Neural progenitor cell (in vitro differentiated cells): ENCODE results near the gene FITM2. TPM values are rescaled to one million over a fixed set of nuclear protein-coding genes. Genes with fewer than 3 reads are reported as not detected.

ENCODE experiments used
- DNase-seq: peaks from one replicate; pipeline ENCODE4 v3.0.0-alpha.2; 2016; ENCODE audit warnings: low spot score
- H2AFZ ChIP-seq: fragments of 200-600 bp; sonication (generic); replicated peaks from 2 replicates; pipeline ENCODE4 v1.6.1; 2016; ENCODE audit warnings: antibody characterized with exemption
- H3F3A ChIP-seq: fragments of 200-600 bp; sonication (generic); 2 replicates; pipeline ENCODE4 v1.6.1; 2016; ENCODE audit warnings: antibody characterized with exemption, low read depth
- H3K27ac ChIP-seq: fragments of 200-600 bp; sonication (generic); 2 replicates; pipeline ENCODE4 v1.5.1; 2016; ENCODE audit warnings: mild to moderate bottlenecking
- H3K27me3 ChIP-seq: fragments of 200-600 bp; sonication (generic); 2 replicates; pipeline ENCODE4 v1.6.1; 2016; ENCODE audit warnings: mild to moderate bottlenecking, moderate library complexity
- H3K36me3 ChIP-seq: fragments of 200-600 bp; sonication (generic); 2 replicates; pipeline ENCODE4 v1.5.1; 2016
- H3K4me1 ChIP-seq: fragments of 200-600 bp; sonication (generic); 2 replicates; pipeline ENCODE4 v1.6.1; 2016; ENCODE audit warnings: mixed run types
- H3K4me2 ChIP-seq: fragments of 200-600 bp; sonication (generic); 2 replicates; pipeline ENCODE4 v1.6.1; 2016
- H3K4me3 ChIP-seq: fragments of 200-600 bp; sonication (generic); 2 replicates; pipeline ENCODE4 v1.5.1; 2016
- H3K79me2 ChIP-seq: fragments of 200-600 bp; sonication (generic); 2 replicates; pipeline ENCODE4 v1.6.1; 2016; ENCODE audit warnings: low read depth
- H3K9ac ChIP-seq: fragments of 200-600 bp; sonication (generic); 2 replicates; pipeline ENCODE4 v1.6.1; 2016
- H3K9me3 ChIP-seq: fragments of 200-600 bp; sonication (generic); 2 replicates; pipeline ENCODE4 v1.5.1; 2016; ENCODE audit warnings: low read depth
- H4K20me1 ChIP-seq: fragments of 200-600 bp; sonication (generic); 2 replicates; pipeline ENCODE4 v1.6.1; 2016; ENCODE audit warnings: low read depth
- H3K27ac Mint-ChIP-seq: 3 replicates; pipeline ENCODE4 v1.8.0; 2021; ENCODE audit warnings: mixed read lengths
- H3K27me3 Mint-ChIP-seq: 2 replicates; pipeline ENCODE4 v1.8.0; 2022; ENCODE audit warnings: low read depth, mild to moderate bottlenecking, inconsistent platforms, moderate library complexity, mixed read lengths; ENCODE audit not compliant: insufficient read depth
- H3K36me3 Mint-ChIP-seq: 3 replicates; pipeline ENCODE4 v1.8.0; 2021; ENCODE audit warnings: mixed read lengths
- H3K4me1 Mint-ChIP-seq: 3 replicates; pipeline ENCODE4 v1.8.0; 2021; ENCODE audit warnings: mixed read lengths
- H3K4me3 Mint-ChIP-seq: 3 replicates; pipeline ENCODE4 v1.8.0; 2021; ENCODE audit warnings: mild to moderate bottlenecking, moderate library complexity, mixed read lengths
- H3K9me3 Mint-ChIP-seq: 3 replicates; pipeline ENCODE4 v1.8.0; 2020; ENCODE audit warnings: mixed read lengths
- CTCF ChIP-seq: fragments of 200-600 bp; sonication (generic); IDR thresholded peaks from 2 replicates; pipeline ENCODE4 v1.5.1; 2017; ENCODE audit warnings: antibody characterized with exemption, mild to moderate bottlenecking
- EZH2 ChIP-seq: fragments of 200-600 bp; sonication (generic); IDR thresholded peaks from 2 replicates; pipeline ENCODE4 v1.6.1; 2017; ENCODE audit warnings: antibody characterized with exemption, mild to moderate bottlenecking, moderate library complexity
- EZH2phosphoT487 ChIP-seq: fragments of 200-600 bp; sonication (generic); IDR thresholded peaks from 2 replicates; pipeline ENCODE4 v1.6.1; 2017; ENCODE audit warnings: antibody characterized with exemption
- total RNA-seq: library from RNA; depleted of rRNA; stranded (reverse); fragments of >200 nt; gene quantifications from 2 replicates; pipeline ENCODE4 v1.2.3, GENCODE V29; 2015; ENCODE audit warnings: low replicate concordance

FITM2 gene
- total RNA-seq, 1 donor from 2014 or later, result 1.4 TPM

DNA sequence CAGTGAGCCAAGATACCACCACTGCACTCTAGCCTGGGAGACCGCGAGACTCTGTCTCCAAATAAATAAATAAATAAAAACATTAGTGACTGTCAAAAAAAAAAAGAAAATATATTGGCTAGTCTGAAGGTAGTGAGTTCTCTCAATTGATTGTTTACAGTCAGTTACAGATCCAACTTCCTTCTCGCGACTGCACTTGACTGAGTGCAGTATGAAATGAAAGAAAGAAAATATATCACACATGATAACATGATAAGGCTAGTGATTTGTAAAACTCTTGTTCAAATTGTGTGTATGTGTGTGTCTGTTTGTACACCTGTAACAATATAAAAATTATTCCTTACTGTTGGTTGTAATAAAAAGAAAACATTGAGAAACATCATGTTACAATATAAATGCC, 33.7 kb upstream of the FITM2 start:
- Histone ChIP-seq H3F3A (no peaks in the 10 kb centered on the region), H3K79me2 (no peaks in the 10 kb centered on the region), H2AFZ (no peak overlapping the region), H3K36me3 (no peaks in the 10 kb centered on the region), H3K27me3 (no peaks in the 10 kb centered on the region), H3K9me3 (no peaks in the 10 kb centered on the region), H3K4me1 (no peaks in the 10 kb centered on the region), H3K4me2 (no peak overlapping the region), H4K20me1 (no peaks in the 10 kb centered on the region), H3K27ac (no peak overlapping the region), H3K9ac (no peak overlapping the region), H3K4me3 (no peak overlapping the region)
- TF ChIP-seq EZH2, result no peak
- TF ChIP-seq CTCF, result no peak
- TF ChIP-seq EZH2phosphoT487, result no peak
- Mint-ChIP-seq H3K9me3 (no peaks in the 10 kb centered on the region), H3K4me3 (no peak overlapping the region), H3K27ac (no peak overlapping the region), H3K27me3 (peaks cover 8% of the 10 kb centered on the region), H3K36me3 (no peaks in the 10 kb centered on the region), H3K4me1 (peaks cover 8% of the 10 kb centered on the region)
- DNase-seq, result no peak

GRCh38 chr20:44343162-44343675, 32.2 kb upstream of the FITM2 start:
- Histone ChIP-seq H3K27ac (no peak overlapping the region), H3F3A (no peaks in the 10 kb centered on the region), H3K36me3 (no peaks in the 10 kb centered on the region), H3K4me1 (no peaks in the 10 kb centered on the region), H3K4me3 (no peak overlapping the region), H4K20me1 (no peaks in the 10 kb centered on the region), H2AFZ (no peak overlapping the region), H3K4me2 (no peak overlapping the region), H3K9ac (no peak overlapping the region), H3K79me2 (no peaks in the 10 kb centered on the region), H3K9me3 (no peaks in the 10 kb centered on the region), H3K27me3 (no peaks in the 10 kb centered on the region)
- Mint-ChIP-seq H3K36me3 (no peaks in the 10 kb centered on the region), H3K27me3 (peaks cover 8% of the 10 kb centered on the region), H3K27ac (no peak overlapping the region), H3K4me1 (peaks cover 8% of the 10 kb centered on the region), H3K9me3 (no peaks in the 10 kb centered on the region), H3K4me3 (no peak overlapping the region)
- no peak for DNase-seq
- no peak for TF ChIP-seq EZH2
- no peak for TF ChIP-seq CTCF
- TF ChIP-seq EZH2phosphoT487, result no peak

DNA sequence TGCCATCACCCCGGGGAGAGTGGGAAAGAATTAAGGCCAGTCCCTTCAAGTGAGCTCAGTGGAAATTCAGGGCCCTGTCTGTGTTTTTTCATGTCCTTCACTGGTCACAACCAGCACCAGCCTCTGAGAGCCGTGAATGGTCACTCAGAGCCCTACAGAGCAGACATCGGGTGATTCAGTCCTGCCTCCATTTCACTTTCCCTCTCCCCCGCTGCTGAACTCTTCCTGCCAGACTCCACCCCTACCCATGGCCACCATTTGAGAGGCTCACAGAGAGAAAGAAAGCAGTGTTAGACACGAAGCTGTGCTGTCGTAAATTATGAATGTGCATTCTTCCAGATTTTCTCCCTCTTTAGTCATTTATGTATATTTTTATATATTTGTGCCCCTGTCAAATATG, 31.2 kb upstream of the FITM2 start:
- no peaks in the 10 kb centered on the region for H3K4me1 ChIP-seq
- TF ChIP-seq CTCF (no peak), EZH2 (no peak), EZH2phosphoT487 (no peak)

More for the DNA sequence above, 31.2 kb upstream of the FITM2 start:
- H3K27ac ChIP-seq, result no peak overlapping the region
- no peak overlapping the region for H3K4me3 ChIP-seq
- H3K9me3 ChIP-seq, result no peaks in the 10 kb centered on the region
- no peaks in the 10 kb centered on the region for H4K20me1 ChIP-seq
- Mint-ChIP-seq H3K27me3 (peaks cover 8% of the 10 kb centered on the region), H3K36me3 (no peaks in the 10 kb centered on the region), H3K4me3 (no peak overlapping the region), H3K27ac (peak overlapping the region; percentile 35), H3K9me3 (no peaks in the 10 kb centered on the region), H3K4me1 (peaks cover 8% of the 10 kb centered on the region)
- no peak overlapping the region for H3K9ac ChIP-seq
- H3K79me2 ChIP-seq, result no peaks in the 10 kb centered on the region
- no peaks in the 10 kb centered on the region for H3F3A ChIP-seq
- H3K27me3 ChIP-seq, result no peaks in the 10 kb centered on the region
- H3K36me3 ChIP-seq, result no peaks in the 10 kb centered on the region
- no peak overlapping the region for H3K4me2 ChIP-seq
- no peak for DNase-seq
- H2AFZ ChIP-seq, result peak overlapping the region; percentile 47
